NB4 (cell line): ENCODE data around the gene PODN.

Experiments
- MYC ChIP-seq: IDR thresholded peaks from 2 replicates; pipeline ENCODE4 v1.6.1; 2011; ENCODE audit warnings: low read depth, low read length
- POLR2A ChIP-seq: IDR thresholded peaks from 2 replicates; pipeline ENCODE4 v1.6.1; 2011; ENCODE audit warnings: mild to moderate bottlenecking; ENCODE audit not compliant: insufficient read length; ENCODE audit errors: extremely low read depth
- TF ChIP-seq, protein P1 (sequence below): IDR thresholded peaks from 2 replicates; pipeline ENCODE4 v1.6.1; 2011; ENCODE audit warnings: low read depth, low read length
- TF ChIP-seq, protein P2 (sequence below): IDR thresholded peaks from one replicate; pipeline ENCODE4 v1.5.1; 2012; ENCODE audit warnings: low read depth, low read length

DNA sequence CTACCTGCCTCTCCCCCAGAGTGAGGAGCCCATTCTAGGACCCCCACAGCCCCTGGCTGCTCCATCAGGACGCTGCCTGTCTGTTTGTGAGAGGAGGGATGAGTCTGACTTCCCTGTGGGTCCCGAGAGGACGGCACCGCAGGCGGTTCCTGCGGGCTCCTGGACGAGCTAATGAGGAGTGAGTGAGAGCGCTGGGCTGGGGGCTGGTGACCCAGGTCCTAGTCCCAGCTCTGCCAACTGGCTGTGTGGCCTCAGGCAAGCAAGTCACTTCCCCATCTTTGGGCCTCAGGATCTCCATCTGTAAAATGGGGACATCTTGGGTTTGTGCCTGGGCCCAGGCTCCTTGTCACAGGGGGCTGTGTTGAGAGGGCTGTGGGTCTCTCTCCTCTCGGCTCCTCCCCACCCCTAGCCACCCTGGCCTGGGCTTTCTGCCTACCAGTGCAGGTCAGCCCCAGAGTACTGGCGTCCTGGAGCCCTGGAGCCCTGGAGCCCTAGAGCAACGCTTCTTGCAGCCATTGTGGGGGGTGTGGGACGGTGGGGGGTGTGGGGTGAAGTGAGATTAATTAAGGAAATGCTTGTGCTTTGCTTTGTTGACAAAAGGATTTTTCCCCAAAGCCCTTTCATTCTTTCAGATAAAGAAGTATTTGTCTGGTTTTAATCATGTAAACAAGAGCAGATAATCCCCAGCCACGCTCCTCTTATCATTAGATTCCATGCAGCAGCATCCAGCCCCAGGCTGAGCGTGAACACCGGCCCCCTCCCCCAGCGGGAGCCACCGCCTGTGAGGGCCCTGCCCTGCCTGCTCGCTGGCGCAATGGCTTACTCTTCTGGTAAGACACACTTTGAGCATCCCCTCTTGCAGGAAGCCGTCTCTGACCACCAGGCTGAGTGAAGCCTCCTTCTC lies 53.6 kb downstream of the PODN start:
- TF ChIP-seq POLR2A: no peak
- TF ChIP-seq, protein P1, sequence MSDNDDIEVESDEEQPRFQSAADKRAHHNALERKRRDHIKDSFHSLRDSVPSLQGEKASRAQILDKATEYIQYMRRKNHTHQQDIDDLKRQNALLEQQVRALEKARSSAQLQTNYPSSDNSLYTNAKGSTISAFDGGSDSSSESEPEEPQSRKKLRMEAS: no peak
- TF ChIP-seq, protein P2, sequence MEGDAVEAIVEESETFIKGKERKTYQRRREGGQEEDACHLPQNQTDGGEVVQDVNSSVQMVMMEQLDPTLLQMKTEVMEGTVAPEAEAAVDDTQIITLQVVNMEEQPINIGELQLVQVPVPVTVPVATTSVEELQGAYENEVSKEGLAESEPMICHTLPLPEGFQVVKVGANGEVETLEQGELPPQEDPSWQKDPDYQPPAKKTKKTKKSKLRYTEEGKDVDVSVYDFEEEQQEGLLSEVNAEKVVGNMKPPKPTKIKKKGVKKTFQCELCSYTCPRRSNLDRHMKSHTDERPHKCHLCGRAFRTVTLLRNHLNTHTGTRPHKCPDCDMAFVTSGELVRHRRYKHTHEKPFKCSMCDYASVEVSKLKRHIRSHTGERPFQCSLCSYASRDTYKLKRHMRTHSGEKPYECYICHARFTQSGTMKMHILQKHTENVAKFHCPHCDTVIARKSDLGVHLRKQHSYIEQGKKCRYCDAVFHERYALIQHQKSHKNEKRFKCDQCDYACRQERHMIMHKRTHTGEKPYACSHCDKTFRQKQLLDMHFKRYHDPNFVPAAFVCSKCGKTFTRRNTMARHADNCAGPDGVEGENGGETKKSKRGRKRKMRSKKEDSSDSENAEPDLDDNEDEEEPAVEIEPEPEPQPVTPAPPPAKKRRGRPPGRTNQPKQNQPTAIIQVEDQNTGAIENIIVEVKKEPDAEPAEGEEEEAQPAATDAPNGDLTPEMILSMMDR: no peak
- TF ChIP-seq MYC: no peak
